Measurements from ENCODE around the gene PLXDC1.

The PLXDC1 gene

DNA sequence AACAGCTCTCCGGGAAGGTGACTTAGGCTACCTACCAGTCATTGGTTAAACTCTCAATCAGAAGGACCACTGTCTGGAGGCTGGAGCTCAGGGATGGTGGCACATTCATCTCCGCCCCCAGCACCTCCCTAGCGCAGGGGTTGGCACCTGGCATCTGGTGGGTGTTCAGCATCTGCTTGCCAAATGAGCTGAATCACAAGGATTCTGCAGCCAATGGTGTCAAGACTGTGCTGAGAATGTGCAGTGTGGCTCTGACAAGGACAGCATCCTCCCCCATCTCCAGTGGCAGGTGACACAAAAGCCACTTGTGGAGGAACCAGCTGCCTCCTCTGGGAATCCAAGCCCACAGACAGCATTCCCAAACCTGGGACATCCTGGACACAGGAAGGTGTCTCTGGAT lies 35.2 kb downstream of the PLXDC1 start:
- DNase-seq: no peak
- Histone ChIP-seq H4K20me1 (ENCODE audit: insufficient read depth, low read length) (no peaks in the 10 kb centered on the region), H3K4me3 (ENCODE audit: low read length) (no peak overlapping the region), H3K79me2 (ENCODE audit: low read length) (no peaks in the 10 kb centered on the region), H3K36me3 (replicated peaks; ENCODE audit: insufficient read depth, low read length) (no peaks in the 10 kb centered on the region), H3K9ac (ENCODE audit: low read length) (no peak overlapping the region), H3F3A (ENCODE audit: insufficient read depth, low read length) (peaks cover 8% of the 10 kb centered on the region; the same call in 1 of the 2 replicates), H2AFZ (ENCODE audit: low read length) (no peak overlapping the region), H3K4me1 (ENCODE audit: low read length) (peaks cover 11% of the 10 kb centered on the region), H3K27ac (ENCODE audit: low read length) (no peak overlapping the region), H3K9me2 (replicated peaks; ENCODE audit: insufficient read depth, low read length) (no peaks in the 10 kb centered on the region), H3K4me2 (ENCODE audit: low read depth, low read length) (no peak overlapping the region), H3K27me3 (replicated peaks; ENCODE audit: insufficient read depth, low read length) (0 out of 2 replicates have a peak, but pooled peaks cover 5% of the 10 kb centered on the region), H3K9me3 (replicated peaks; ENCODE audit: insufficient read depth, low read length) (no peaks in the 10 kb centered on the region)
- TF ChIP-seq CTCF (IDR thresholded peaks at IDR 0.05; ENCODE audit: low read length): no peak
- no peak for TF ChIP-seq EZH2 (optimal IDR thresholded peaks at IDR 0.05; ENCODE audit: low read depth, low read length)
- TF ChIP-seq EZH2phosphoT487 (IDR thresholded peaks at IDR 0.05; ENCODE audit: low read length): no peak

DNA sequence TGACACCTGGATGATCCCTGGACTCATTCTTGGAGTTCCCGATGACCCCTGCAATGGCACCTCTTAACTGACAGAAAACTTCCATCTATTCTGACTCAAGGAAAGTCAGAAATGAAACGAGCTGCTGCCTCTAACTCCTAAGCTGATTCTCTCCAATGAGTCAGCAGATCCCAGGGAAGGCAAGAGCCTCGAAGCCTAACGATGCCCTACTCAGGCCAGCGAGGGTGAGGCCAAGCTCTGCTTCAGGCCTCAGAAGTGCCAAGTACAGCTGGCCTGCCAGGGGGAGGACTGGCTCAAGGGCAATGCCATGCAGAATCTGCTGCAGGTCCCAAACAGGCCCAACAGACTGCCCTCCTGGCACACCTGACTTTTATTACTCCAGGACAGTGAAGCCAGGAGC lies 36.3 kb downstream of the PLXDC1 start:
- H3K27me3 ChIP-seq (replicated peaks; ENCODE audit: insufficient read depth, low read length): peaks cover 12% of the 10 kb centered on the region; the same call in 1 of the 2 replicates
- peaks cover 8% of the 10 kb centered on the region; the same call in 1 of the 2 replicates for H3F3A ChIP-seq (ENCODE audit: insufficient read depth, low read length)
- H4K20me1 ChIP-seq (ENCODE audit: insufficient read depth, low read length): no peaks in the 10 kb centered on the region
- TF ChIP-seq EZH2phosphoT487 (IDR thresholded peaks at IDR 0.05; ENCODE audit: low read length) (no peak), EZH2 (optimal IDR thresholded peaks at IDR 0.05; ENCODE audit: low read depth, low read length) (no peak), CTCF (IDR thresholded peaks at IDR 0.05; ENCODE audit: low read length) (no peak)
- H3K79me2 ChIP-seq (ENCODE audit: low read length): no peaks in the 10 kb centered on the region
- H3K9ac ChIP-seq (ENCODE audit: low read length): no peak overlapping the region
- no peak overlapping the region for H3K4me3 ChIP-seq (ENCODE audit: low read length)
- peaks cover 11% of the 10 kb centered on the region for H3K4me1 ChIP-seq (ENCODE audit: low read length)
- DNase-seq: no peak
- no peak overlapping the region for H3K27ac ChIP-seq (ENCODE audit: low read length)
- H3K36me3 ChIP-seq (replicated peaks; ENCODE audit: insufficient read depth, low read length): no peaks in the 10 kb centered on the region
- no peaks in the 10 kb centered on the region for H3K9me3 ChIP-seq (replicated peaks; ENCODE audit: insufficient read depth, low read length)
- no peak overlapping the region for H2AFZ ChIP-seq (ENCODE audit: low read length)
- no peaks in the 10 kb centered on the region for H3K9me2 ChIP-seq (replicated peaks; ENCODE audit: insufficient read depth, low read length)
- H3K4me2 ChIP-seq (ENCODE audit: low read depth, low read length): no peak overlapping the region

DNA sequence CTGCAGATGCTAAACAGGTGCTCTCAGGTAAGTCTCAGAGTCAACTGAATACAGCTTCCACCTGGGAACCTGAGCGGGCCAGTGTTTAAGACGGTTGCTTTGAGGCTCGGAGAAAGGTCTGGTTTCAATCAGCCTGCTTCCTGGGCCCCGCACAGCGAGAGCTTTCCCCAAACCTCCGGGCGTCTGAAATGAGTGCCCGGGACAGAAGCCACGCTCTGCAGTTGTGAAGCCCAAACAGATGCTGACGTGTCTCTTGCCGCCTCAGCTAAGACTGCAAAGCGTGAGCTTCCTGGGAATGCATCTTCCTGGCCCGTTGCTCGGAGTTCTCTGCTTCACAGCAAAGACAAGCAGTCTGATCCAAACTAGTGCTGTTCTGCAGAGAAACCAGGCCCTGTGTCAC lies 36.7 kb downstream of the PLXDC1 start:
- no peaks in the 10 kb centered on the region for H3K9me2 ChIP-seq (replicated peaks; ENCODE audit: insufficient read depth, low read length)

DNA sequence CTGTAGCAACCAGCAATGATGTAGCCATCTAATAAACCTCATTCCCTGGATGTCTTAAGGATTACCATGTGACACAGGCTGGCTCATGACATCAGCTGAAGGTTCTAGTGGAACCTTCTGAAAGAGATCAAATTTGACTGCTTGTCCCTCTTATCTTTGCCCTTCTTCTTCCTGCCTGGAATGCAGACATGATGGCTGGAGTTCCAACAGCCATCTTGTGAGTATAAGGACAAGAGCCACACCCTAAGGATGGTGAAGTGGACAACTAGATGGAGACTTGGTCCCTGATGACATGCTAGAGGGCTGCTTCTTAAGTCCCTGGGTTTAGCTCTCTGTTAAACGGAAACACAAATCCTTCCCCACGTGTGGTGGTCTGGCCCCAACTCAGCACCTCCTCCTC lies 37.6 kb downstream of the PLXDC1 start:
- H3K36me3 ChIP-seq (replicated peaks; ENCODE audit: insufficient read depth, low read length): no peaks in the 10 kb centered on the region
- peaks cover 14% of the 10 kb centered on the region; the same call in 1 of the 2 replicates for H3K27me3 ChIP-seq (replicated peaks; ENCODE audit: insufficient read depth, low read length)
- H3K79me2 ChIP-seq (ENCODE audit: low read length): no peaks in the 10 kb centered on the region
- no peak for DNase-seq
- H3K9ac ChIP-seq (ENCODE audit: low read length): no peak overlapping the region
- H3K9me2 ChIP-seq (replicated peaks; ENCODE audit: insufficient read depth, low read length): no peaks in the 10 kb centered on the region
- TF ChIP-seq EZH2 (optimal IDR thresholded peaks at IDR 0.05; ENCODE audit: low read depth, low read length) (no peak), CTCF (IDR thresholded peaks at IDR 0.05; ENCODE audit: low read length) (no peak), EZH2phosphoT487 (IDR thresholded peaks at IDR 0.05; ENCODE audit: low read length) (no peak)
- no peaks in the 10 kb centered on the region for H4K20me1 ChIP-seq (ENCODE audit: insufficient read depth, low read length)
- no peak overlapping the region for H3K4me2 ChIP-seq (ENCODE audit: low read depth, low read length)
- no peaks in the 10 kb centered on the region for H3K9me3 ChIP-seq (replicated peaks; ENCODE audit: insufficient read depth, low read length)
- H3F3A ChIP-seq (ENCODE audit: insufficient read depth, low read length): peaks cover 6% of the 10 kb centered on the region; the same call in 1 of the 2 replicates
- no peak overlapping the region for H2AFZ ChIP-seq (ENCODE audit: low read length)
- H3K4me1 ChIP-seq (ENCODE audit: low read length): peaks cover 5% of the 10 kb centered on the region
- no peak overlapping the region for H3K4me3 ChIP-seq (ENCODE audit: low read length)
- no peak overlapping the region for H3K27ac ChIP-seq (ENCODE audit: low read length)

More for the DNA sequence above, 36.7 kb downstream of the PLXDC1 start:
- Histone ChIP-seq H3K4me2 (ENCODE audit: low read depth, low read length) (no peak overlapping the region), H3K4me1 (ENCODE audit: low read length) (peaks cover 11% of the 10 kb centered on the region), H3K9ac (ENCODE audit: low read length) (no peak overlapping the region), H3F3A (ENCODE audit: insufficient read depth, low read length) (peaks cover 8% of the 10 kb centered on the region; the same call in 1 of the 2 replicates), H3K36me3 (replicated peaks; ENCODE audit: insufficient read depth, low read length) (no peaks in the 10 kb centered on the region), H3K79me2 (ENCODE audit: low read length) (no peaks in the 10 kb centered on the region), H3K27me3 (replicated peaks; ENCODE audit: insufficient read depth, low read length) (peaks cover 14% of the 10 kb centered on the region; the same call in 1 of the 2 replicates), H3K9me3 (replicated peaks; ENCODE audit: insufficient read depth, low read length) (no peaks in the 10 kb centered on the region), H3K27ac (ENCODE audit: low read length) (no peak overlapping the region), H4K20me1 (ENCODE audit: insufficient read depth, low read length) (no peaks in the 10 kb centered on the region), H2AFZ (ENCODE audit: low read length) (no peak overlapping the region), H3K4me3 (ENCODE audit: low read length) (no peak overlapping the region)
- TF ChIP-seq EZH2phosphoT487 (IDR thresholded peaks at IDR 0.05; ENCODE audit: low read length): no peak
- no peak for DNase-seq
